Calu3 (cell line): ENCODE data around the gene CRYGB. TPM values are rescaled to one million over a fixed set of nuclear protein-coding genes. Genes with fewer than 3 reads are reported as not detected.
"Not testable (repeated sequence)": the region's sequence is repeated elsewhere in the genome, so short reads cannot be mapped to it uniquely, and the experiment has no call there.

Source experiments
- BruUV-seq: library from RNA; stranded (reverse); fragments of 400-500 nt; replicated peaks from 2 replicates; lab custom pipeline; 2021; lab: Mats Ljungman, UMichigan
- CTCF ChIA-PET: fragments of 300-600 bp; sonication (Branson Sonifier 250); formaldehyde crosslinking; loops from one replicate; lab custom pipeline; 2022; ENCODE audit warnings: antibody characterized with exemption; lab: Charles Lee
- DNase-seq: peaks from one replicate; pipeline ENCODE4 v3.0.0; 2022
- H3K27ac Mint-ChIP-seq: one replicate; pipeline ENCODE4 v1.8.0; 2022; ENCODE audit warnings: mixed read lengths; ENCODE audit not compliant: unreplicated experiment
- H3K27me3 Mint-ChIP-seq: one replicate; pipeline ENCODE4 v1.8.0; 2022; ENCODE audit warnings: mixed read lengths; ENCODE audit not compliant: unreplicated experiment
- H3K36me3 Mint-ChIP-seq: one replicate; pipeline ENCODE4 v1.8.0; 2022; ENCODE audit warnings: mild to moderate bottlenecking, moderate library complexity, mixed read lengths; ENCODE audit not compliant: insufficient read depth, unreplicated experiment
- H3K4me1 Mint-ChIP-seq: one replicate; pipeline ENCODE4 v1.8.0; 2022; ENCODE audit warnings: mild to moderate bottlenecking, low read depth, mixed read lengths; ENCODE audit not compliant: unreplicated experiment
- H3K4me3 Mint-ChIP-seq: one replicate; pipeline ENCODE4 v1.8.0; 2022; ENCODE audit warnings: mild to moderate bottlenecking, low read depth, moderate library complexity, mixed read lengths; ENCODE audit not compliant: unreplicated experiment
- H3K9me3 Mint-ChIP-seq: one replicate; pipeline ENCODE4 v1.8.0; 2022; ENCODE audit warnings: low read depth, mixed read lengths; ENCODE audit not compliant: unreplicated experiment
- intact Hi-C: fragments of 100-400 bp; cut with micrococcal nuclease; formaldehyde crosslinking; loops from one replicate; pipeline ENCODE4 v1.10.0; 2022; ENCODE audit not compliant: unreplicated experiment
- total RNA-seq: library from RNA; stranded (reverse); gene quantifications from 2 replicates; pipeline ENCODE4 v1.2.3, GENCODE V29; 2022
- TF ChIP-seq, protein P1 (sequence below): fragments of 200-600 bp; IDR thresholded peaks from one replicate; pipeline ENCODE4 v1.8.0; 2022; ENCODE audit warnings: antibody characterized with exemption; ENCODE audit not compliant: unreplicated experiment

Gene CRYGB
- total RNA-seq, 1 experiment from 2014 or later = not detected

DNA sequence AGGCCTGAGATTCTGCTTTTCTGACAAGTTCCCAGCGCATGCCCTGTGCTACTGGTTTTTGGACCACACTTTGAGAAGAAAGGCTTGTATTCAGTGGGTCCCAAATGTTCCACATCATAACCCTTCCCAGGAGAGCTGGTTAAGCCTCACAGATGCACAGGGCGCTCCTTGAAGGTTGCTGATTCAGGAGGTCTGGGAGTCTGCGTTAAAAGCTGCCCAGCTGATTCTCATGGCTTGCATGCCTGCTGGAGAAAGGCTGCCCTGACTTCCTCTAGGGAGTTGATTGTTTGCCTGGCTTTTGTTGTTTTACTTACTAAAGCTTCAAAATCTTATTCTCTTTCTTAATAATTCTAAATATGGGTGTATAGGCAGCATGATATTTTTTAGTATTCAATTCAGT, 42.3 kb downstream of the CRYGB start:
- Mint-ChIP-seq H3K4me1 (peaks cover 17% of the 10 kb centered on the region), H3K4me3 (no peak overlapping the region), H3K27me3 (no peaks in the 10 kb centered on the region), H3K27ac (no peak overlapping the region), H3K9me3 (no peaks in the 10 kb centered on the region), H3K36me3 (no peaks in the 10 kb centered on the region)
- CTCF ChIA-PET = interaction anchor here (0.6 to 1.1 kb wide), 2 partner anchors 151 to 251 kb away, joined by 3 to 4 read pairs; partner anchors contain the start of gene IDH1
- TF ChIP-seq, protein P1, sequence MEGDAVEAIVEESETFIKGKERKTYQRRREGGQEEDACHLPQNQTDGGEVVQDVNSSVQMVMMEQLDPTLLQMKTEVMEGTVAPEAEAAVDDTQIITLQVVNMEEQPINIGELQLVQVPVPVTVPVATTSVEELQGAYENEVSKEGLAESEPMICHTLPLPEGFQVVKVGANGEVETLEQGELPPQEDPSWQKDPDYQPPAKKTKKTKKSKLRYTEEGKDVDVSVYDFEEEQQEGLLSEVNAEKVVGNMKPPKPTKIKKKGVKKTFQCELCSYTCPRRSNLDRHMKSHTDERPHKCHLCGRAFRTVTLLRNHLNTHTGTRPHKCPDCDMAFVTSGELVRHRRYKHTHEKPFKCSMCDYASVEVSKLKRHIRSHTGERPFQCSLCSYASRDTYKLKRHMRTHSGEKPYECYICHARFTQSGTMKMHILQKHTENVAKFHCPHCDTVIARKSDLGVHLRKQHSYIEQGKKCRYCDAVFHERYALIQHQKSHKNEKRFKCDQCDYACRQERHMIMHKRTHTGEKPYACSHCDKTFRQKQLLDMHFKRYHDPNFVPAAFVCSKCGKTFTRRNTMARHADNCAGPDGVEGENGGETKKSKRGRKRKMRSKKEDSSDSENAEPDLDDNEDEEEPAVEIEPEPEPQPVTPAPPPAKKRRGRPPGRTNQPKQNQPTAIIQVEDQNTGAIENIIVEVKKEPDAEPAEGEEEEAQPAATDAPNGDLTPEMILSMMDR = no peak
- DNase-seq = no peak
- intact Hi-C loops = loop anchor here (5.0 kb wide), 2 partner anchors 74 to 269 kb away; no protein-coding TSS in a partner anchor
- no TSS peak for BruUV-seq

DNA sequence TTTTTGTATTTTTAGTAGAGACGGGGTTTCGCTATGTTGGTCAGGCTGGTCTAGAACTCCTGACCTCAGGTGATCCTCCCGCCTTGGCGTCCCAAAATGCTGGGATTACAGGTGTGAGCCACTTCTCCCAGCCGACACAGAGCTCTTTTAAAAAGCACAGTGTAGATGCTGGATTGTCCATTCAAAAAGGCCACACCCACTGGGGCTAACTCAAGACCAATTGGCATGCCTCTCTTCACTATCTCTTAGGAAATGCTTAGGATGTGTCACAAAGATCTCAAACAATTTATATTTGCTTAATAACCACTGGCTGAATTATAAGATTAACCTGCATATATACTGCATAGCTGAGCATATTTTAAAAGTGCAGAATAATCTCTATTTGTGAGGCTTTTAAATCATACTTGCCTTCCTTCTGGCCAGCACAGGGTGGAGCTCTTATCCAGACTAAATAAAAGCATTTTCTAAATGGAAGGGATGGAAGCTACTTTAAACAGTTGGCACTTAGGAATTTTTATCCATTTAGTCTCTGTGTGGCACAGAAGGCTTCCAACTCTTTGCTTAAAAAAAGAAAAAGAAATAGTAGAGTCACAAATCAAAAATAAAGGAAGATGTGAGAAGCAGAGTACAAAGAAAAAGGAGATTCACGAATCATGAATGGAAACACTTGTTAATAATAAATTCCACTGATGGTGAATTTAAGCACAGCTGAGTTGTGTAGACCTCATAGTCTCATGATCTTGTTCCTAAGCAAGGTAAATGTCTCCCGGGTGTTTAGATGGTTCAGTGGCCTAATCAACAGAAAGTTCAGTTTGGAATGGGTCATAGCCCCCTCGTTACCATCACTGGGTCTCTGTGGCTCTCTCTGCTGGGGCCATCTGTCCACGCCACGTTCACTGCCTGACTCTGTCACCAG, 44.0 kb downstream of the CRYGB start:
- H3K9me3 Mint-ChIP-seq = no peaks in the 10 kb centered on the region
- no TSS peak for BruUV-seq
- TF ChIP-seq, protein P1 = no peak
- DNase-seq = peak; percentile 10
- no peak overlapping the region for H3K27ac Mint-ChIP-seq
- intact Hi-C loops = loop anchor here (1.0 to 5.0 kb wide), 3 partner anchors 75 to 270 kb away; no protein-coding TSS in a partner anchor
- peaks cover 17% of the 10 kb centered on the region for H3K4me1 Mint-ChIP-seq
- H3K4me3 Mint-ChIP-seq = peak overlapping the region; percentile 14
- no peaks in the 10 kb centered on the region for H3K36me3 Mint-ChIP-seq
- CTCF ChIA-PET = interaction anchor here (0.6 to 1.9 kb wide), 9 partner anchors 73 to 306 kb away, joined by 3 to 25 read pairs (median 3); partner anchors contain the start of genes IDH1 and PIKFYVE
- peaks cover 10% of the 10 kb centered on the region for H3K27me3 Mint-ChIP-seq

DNA sequence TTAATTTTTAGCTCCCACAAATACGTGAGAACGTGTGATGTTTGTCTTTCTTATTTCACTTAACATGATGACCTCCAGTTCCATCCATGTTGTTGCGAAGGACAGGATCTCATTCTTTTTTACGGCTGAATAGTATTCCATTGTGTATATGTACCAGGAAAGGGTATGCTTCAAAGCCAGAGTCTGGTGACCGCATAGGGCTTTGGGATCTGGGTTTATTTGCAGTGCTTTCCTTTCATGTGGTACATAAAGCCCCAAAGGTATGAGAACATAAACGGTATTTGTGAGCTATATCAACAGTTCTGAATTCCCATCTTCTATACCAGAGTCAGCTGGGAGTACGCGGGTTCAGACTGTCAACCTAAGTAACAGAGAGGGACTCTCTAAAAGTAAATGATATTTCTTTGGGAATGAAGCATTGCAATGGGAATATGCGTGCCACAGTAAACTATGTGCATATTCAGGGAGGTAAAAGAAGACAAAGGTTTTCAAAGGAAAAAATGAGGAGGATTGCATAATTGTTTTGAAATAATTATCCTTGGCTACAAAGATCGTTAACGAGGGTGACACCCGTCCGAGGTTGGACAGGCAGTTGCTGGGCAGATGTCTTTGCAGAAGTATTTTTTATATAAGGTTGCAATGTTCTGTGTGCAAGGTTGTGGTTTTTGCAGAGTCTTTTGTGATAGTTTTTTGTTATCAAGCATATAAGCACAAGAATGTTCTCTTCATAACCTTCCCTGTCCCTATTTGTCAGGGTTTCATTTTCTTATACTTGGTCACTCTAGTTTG, 46.1 kb downstream of the CRYGB start:
- no peak overlapping the region for H3K4me3 Mint-ChIP-seq
- H3K4me1 Mint-ChIP-seq = peaks cover 17% of the 10 kb centered on the region
- TF ChIP-seq, protein P1 = no peak
- no peaks in the 10 kb centered on the region for H3K9me3 Mint-ChIP-seq
- H3K27ac Mint-ChIP-seq = no peak overlapping the region
- H3K36me3 Mint-ChIP-seq = no peaks in the 10 kb centered on the region
- CTCF ChIA-PET = no interaction called here
- intact Hi-C loops = loop anchor here (5.0 kb wide), 2 partner anchors 77 to 272 kb away; no protein-coding TSS in a partner anchor
- H3K27me3 Mint-ChIP-seq = peaks cover 26% of the 10 kb centered on the region
- no TSS peak for BruUV-seq
- no peak for DNase-seq

DNA sequence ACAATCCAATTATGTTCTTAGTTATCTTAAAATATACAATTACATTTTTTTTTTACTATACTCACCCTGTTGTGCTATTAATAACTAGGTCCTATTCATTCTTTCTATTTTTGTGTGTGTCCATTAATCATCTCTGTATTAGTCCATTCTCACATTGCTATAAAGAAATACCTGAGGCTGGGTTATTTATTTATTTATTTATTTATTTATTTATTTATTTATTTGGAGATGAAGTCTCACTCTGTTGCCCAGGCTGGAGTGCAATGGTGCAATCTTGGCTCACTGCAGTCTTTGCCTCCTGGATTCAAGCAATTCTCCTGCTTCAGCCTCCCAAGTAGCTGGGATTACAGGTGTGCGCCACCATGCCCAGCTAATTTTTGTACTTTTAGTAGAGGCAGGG, 47.3 kb downstream of the CRYGB start:
- H3K9me3 Mint-ChIP-seq, H3K4me3 Mint-ChIP-seq, DNase-seq, CTCF ChIA-PET, BruUV-seq, intact Hi-C loops, H3K27ac Mint-ChIP-seq, H3K36me3 Mint-ChIP-seq: not testable (repeated sequence)
- peaks cover 26% of the 10 kb centered on the region for H3K27me3 Mint-ChIP-seq
- peaks cover 17% of the 10 kb centered on the region for H3K4me1 Mint-ChIP-seq
